Bronchial epithelial cell (primary cell): ENCODE results near the gene STH. TPM values are rescaled to one million over a fixed set of nuclear protein-coding genes. Genes with fewer than 3 reads are reported as not detected.

Experiments used
- DNase-seq: peaks from one replicate; pipeline ENCODE4 v3.0.0-alpha.2; 2010; ENCODE audit warnings: low read depth
- FAIRE-seq: peaks from 2 replicates; lab custom pipeline; 2011; peaks lifted over from hg19 to GRCh38; lab: Jason Lieb, UNC
- H3K27me3 ChIP-seq: 2 replicates; pipeline ENCODE4 v1.5.1; 2011; ENCODE audit warnings: low read length; ENCODE audit not compliant: control insufficient read depth, insufficient read depth
- H3K36me3 ChIP-seq: 2 replicates; pipeline ENCODE4 v1.5.1; 2011; ENCODE audit warnings: low read length; ENCODE audit not compliant: control insufficient read depth, insufficient read depth
- H3K4me3 ChIP-seq: 2 replicates; pipeline ENCODE4 v1.5.1; 2011; ENCODE audit warnings: mild to moderate bottlenecking, low read depth, low read length, control low read depth
- total RNA-seq: library from RNA; depleted of rRNA; stranded (reverse); fragments of >200 nt; gene quantifications from 2 replicates; pipeline ENCODE4 v1.2.1, GENCODE V29; 2014
- TF ChIP-seq, protein P1 (sequence below): IDR thresholded peaks from 2 replicates; pipeline ENCODE4 v1.5.1; 2011; ENCODE audit warnings: mild to moderate bottlenecking, moderate library complexity, low read length, control low read depth, inconsistent platforms; ENCODE audit not compliant: insufficient read depth, severe bottlenecking

Gene STH
- total RNA-seq, 1 donor from 2014 or later, result not detected

DNA sequence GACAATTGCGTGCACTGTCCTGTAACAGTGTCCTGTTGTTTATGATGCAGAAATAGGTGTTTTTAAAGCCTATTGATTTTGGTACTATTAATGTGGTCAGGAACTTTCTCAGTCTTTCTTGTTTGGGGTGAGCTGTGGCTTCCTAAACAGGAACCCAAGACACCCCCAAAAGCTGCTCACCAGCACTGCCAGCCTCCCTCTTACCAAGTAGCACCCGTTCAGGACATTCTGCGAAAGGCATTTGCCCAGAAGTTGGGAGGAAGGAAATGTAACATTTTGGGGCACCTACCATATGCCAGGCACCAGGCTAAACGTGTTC is 21.6 kb upstream of the STH start:
- Histone ChIP-seq H3K4me3 (no peak overlapping the region), H3K36me3 (no peaks in the 10 kb centered on the region), H3K27me3 (peaks cover 1% of the 10 kb centered on the region)
- FAIRE-seq (no peak), DNase-seq (no peak)
- TF ChIP-seq, protein P1, sequence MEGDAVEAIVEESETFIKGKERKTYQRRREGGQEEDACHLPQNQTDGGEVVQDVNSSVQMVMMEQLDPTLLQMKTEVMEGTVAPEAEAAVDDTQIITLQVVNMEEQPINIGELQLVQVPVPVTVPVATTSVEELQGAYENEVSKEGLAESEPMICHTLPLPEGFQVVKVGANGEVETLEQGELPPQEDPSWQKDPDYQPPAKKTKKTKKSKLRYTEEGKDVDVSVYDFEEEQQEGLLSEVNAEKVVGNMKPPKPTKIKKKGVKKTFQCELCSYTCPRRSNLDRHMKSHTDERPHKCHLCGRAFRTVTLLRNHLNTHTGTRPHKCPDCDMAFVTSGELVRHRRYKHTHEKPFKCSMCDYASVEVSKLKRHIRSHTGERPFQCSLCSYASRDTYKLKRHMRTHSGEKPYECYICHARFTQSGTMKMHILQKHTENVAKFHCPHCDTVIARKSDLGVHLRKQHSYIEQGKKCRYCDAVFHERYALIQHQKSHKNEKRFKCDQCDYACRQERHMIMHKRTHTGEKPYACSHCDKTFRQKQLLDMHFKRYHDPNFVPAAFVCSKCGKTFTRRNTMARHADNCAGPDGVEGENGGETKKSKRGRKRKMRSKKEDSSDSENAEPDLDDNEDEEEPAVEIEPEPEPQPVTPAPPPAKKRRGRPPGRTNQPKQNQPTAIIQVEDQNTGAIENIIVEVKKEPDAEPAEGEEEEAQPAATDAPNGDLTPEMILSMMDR, result no peak

DNA sequence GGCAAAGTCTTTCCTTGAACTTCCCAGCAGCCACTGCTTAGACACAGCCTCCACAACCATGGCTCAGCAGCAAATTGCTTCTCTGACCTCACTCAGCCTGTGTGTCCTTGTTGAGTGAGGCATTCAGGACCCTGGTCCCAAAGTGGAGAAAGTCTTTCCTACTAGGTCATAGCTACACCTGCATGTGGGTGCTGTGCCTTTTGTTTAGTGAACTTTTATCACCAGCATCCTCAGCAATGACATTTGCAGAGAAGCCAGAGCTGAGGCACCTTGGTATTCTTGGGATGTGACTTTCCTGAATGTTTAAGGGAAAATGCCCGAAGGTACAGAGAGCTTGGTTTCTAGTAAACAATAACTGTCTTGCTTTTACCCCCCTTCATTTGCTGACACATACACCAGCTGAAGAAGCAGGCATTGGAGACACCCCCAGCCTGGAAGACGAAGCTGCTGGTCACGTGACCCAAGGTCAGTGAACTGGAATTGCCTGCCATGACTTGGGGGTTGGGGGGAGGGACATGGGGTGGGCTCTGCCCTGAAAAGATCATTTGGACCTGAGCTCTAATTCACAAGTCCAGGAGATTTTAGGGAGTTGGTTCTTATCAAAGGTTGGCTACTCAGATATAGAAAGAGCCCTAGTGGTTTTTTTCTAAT is 20.9 kb upstream of the STH start:
- Histone ChIP-seq H3K27me3 (no peaks in the 10 kb centered on the region), H3K36me3 (no peaks in the 10 kb centered on the region), H3K4me3 (no peak overlapping the region)
- TF ChIP-seq, protein P1, result no peak
- no peak for DNase-seq
- FAIRE-seq, result peak; percentile 66

DNA sequence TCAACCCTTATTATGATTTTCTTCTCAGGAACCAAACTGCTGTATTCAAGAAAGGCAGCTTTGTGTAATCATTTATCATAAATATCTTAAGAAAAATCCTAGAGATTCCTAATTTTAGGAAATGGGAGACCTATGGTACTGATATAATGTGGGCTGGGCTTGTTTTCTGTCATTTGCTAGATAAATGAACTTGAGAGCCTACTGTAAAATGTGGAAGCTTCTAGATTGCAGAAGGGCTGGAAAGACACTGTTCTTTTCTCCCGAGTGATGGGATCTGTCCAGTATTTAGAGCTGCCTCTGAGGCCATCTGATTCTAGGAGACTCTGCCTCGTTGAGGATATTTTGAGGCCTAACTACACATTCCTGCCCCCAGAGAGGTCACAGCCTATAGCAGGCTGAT is 19.9 kb upstream of the STH start:
- H3K4me3 ChIP-seq, result no peak overlapping the region
- no peaks in the 10 kb centered on the region for H3K27me3 ChIP-seq
- DNase-seq (no peak), FAIRE-seq (no peak)
- no peaks in the 10 kb centered on the region for H3K36me3 ChIP-seq
- TF ChIP-seq, protein P1, result no peak

DNA sequence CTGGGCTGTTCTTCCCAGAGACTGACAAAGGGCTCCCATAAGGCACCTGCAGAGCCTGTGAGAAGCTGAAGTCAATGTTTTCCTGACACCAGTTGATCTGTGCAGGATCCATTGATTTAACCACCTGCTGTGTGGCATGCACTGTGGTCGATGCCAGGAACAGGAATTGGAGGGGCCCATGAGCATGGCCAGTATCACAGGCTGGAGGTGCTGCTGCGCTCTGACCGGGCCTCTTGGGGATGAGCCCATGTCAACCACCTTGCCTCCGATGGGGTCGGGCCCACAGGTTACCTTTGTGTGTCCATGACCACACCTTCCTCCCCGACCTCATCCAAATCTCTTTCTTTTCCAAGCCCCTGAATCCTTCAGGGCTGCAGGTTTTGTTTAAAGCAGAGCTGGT is 18.2 kb upstream of the STH start:
- FAIRE-seq, result no peak
- no peak overlapping the region for H3K4me3 ChIP-seq
- DNase-seq, result no peak
- TF ChIP-seq, protein P1, result no peak
- no peaks in the 10 kb centered on the region for H3K27me3 ChIP-seq
- H3K36me3 ChIP-seq, result no peaks in the 10 kb centered on the region

DNA sequence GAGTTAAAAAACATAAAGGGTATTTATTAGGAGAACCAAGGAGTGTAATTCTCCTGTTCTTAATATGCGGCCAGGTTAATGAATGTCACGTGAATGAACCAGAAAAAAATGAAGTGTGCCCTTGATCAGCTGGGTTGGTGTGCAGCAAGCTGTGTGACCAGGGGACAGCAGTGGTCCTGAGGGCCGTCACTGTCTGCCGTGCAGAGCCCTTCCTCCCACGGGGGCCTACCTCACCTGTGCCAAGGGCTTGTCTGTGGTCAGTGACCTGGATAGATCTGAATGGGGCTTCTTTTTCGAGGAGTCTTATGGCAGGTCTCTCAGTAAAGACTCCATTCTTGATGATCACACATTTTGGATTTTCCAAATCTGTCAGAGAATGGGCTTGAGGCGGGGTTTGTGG is 17.7 kb upstream of the STH start:
- H3K27me3 ChIP-seq, result no peaks in the 10 kb centered on the region
- H3K4me3 ChIP-seq, result no peak overlapping the region
- TF ChIP-seq, protein P1, result no peak
- no peak for DNase-seq
- no peak for FAIRE-seq
- no peaks in the 10 kb centered on the region for H3K36me3 ChIP-seq
